ENCODE results near the gene ASPSCR1. TPM values are rescaled to one million over a fixed set of nuclear protein-coding genes. Genes with fewer than 3 reads are reported as not detected.

The ASPSCR1 gene
- total and polyA plus RNA-seq, 2 of the 13 experiments (the other 11 are each of a cell fraction or from before 2014, with no cell fraction given): 274 to 314 TPM

DNA sequence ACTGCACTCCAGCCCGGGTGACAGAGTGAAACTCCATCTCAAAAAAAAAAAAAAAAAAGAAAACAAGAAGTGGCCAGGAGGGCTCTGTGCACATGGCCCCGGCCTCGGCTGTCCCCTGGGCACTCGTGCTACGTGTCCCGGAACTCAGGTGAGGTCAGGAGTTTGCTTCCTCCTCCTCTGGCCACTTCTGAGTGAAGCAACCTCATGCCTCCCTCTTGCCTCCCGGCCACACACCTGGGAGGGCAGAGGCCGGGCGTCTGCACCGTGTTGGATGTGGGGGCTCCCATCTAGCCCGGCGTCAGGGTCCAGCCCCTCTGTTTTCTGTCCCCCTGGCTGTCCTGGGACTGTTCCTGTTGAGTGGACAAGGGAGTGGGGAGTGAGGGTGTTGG lies 22.2 kb downstream of the ASPSCR1 start (continued):
- TF ChIP-seq KIAA2018 (CRISPR knock-in tag; IDR thresholded peaks at IDR 0.05; ENCODE audit: borderline replicate concordance) (no peak), FOSL1 (CRISPR knock-in tag; IDR thresholded peaks at IDR 0.05; ENCODE audit: borderline replicate concordance) (no peak), MIER3 (CRISPR knock-in tag; IDR thresholded peaks at IDR 0.05; ENCODE audit: borderline replicate concordance) (peak; percentile 28; the same call in 1 of the 2 replicates), ZNF570 (CRISPR knock-in tag; IDR thresholded peaks at IDR 0.05; ENCODE audit: borderline replicate concordance) (no peak), ELF3 (CRISPR knock-in tag; IDR thresholded peaks at IDR 0.05) (peak; percentile 86), PAX8 (CRISPR knock-in tag; IDR thresholded peaks at IDR 0.05; ENCODE audit: borderline replicate concordance) (no peak; the same call in 1 of the 2 replicates), ZSCAN31 (CRISPR knock-in tag; IDR thresholded peaks at IDR 0.05; ENCODE audit: low read depth) (peak; percentile 24; the same call in 1 of the 2 replicates), MED1 (CRISPR knock-in tag; IDR thresholded peaks at IDR 0.05) (peak; percentile 85), SRF (IDR thresholded peaks at IDR 0.05; ENCODE audit: low read depth, low read length) (no peak), MEF2D (CRISPR knock-in tag; IDR thresholded peaks at IDR 0.05) (peak; percentile 1; the same call in 1 of the 2 replicates), U2AF2 (IDR thresholded peaks at IDR 0.05; ENCODE audit: low read depth, low read length) (0 out of 2 replicates have a peak, but pooled peaks have one; percentile 55), ZNF235 (CRISPR knock-in tag; IDR thresholded peaks at IDR 0.05; ENCODE audit: borderline replicate concordance) (peak; percentile 35; the same call in 1 of the 2 replicates), ZNF333 (CRISPR knock-in tag; IDR thresholded peaks at IDR 0.05; ENCODE audit: borderline replicate concordance) (no peak), CEBPG (CRISPR knock-in tag; IDR thresholded peaks at IDR 0.05) (peak; percentile 87), HBP1 (CRISPR knock-in tag; IDR thresholded peaks at IDR 0.05; ENCODE audit: low read depth) (peak; percentile 28; the same call in 1 of the 2 replicates), POLR2A (IDR thresholded peaks at IDR 0.05; ENCODE audit: insufficient read depth in 1 of 2, low read depth in 2 of 2, low read length in 2 of 2) (0 out of 4 replicates have a peak, but pooled peaks of 1 of the 2 experiments have one; percentile 18), DR1 (CRISPR knock-in tag; IDR thresholded peaks at IDR 0.05) (peak; percentile 71), ZNF317 (CRISPR knock-in tag; IDR thresholded peaks at IDR 0.05) (peak; percentile 56; the same call in 1 of the 2 replicates), CEBPB (IDR thresholded peaks at IDR 0.05; ENCODE audit: borderline replicate concordance, low read depth, low read length) (peak; percentile 64; the same call in 1 of the 2 replicates)
- TF ChIP-seq, protein P1, sequence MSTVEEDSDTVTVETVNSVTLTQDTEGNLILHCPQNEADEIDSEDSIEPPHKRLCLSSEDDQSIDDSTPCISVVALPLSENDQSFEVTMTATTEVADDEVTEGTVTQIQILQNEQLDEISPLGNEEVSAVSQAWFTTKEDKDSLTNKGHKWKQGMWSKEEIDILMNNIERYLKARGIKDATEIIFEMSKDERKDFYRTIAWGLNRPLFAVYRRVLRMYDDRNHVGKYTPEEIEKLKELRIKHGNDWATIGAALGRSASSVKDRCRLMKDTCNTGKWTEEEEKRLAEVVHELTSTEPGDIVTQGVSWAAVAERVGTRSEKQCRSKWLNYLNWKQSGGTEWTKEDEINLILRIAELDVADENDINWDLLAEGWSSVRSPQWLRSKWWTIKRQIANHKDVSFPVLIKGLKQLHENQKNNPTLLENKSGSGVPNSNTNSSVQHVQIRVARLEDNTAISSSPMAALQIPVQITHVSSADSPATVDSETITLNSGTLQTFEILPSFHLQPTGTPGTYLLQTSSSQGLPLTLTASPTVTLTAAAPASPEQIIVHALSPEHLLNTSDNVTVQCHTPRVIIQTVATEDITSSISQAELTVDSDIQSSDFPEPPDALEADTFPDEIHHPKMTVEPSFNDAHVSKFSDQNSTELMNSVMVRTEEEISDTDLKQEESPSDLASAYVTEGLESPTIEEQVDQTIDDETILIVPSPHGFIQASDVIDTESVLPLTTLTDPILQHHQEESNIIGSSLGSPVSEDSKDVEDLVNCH (CRISPR knock-in tag; IDR thresholded peaks at IDR 0.05): no peak
